Measurements from ENCODE around the gene VAMP1. TPM values are rescaled to one million over a fixed set of nuclear protein-coding genes. Genes with fewer than 3 reads are reported as not detected.

The VAMP1 gene
- total and polyA plus RNA-seq, 2 of the 4 experiments (the other 2 are of a cell fraction): 7.2 to 21.9 TPM

DNA sequence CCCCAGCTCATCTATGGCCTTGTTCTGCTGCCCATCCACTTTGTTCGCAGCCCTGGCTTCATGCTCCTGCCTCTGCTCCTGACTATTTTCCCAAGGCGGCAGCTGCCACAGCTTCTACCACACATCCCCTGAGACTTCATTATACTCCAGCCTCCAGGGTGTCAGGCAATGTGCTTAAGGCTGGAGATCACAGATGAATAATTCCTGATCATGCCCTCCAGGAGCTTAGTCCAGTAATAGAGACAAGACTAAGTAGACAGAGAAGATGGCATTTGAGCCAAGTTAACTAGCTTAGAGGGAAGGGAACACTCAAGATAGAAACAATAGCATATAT lies 11.5 kb downstream of the VAMP1 start:
- H2AFZ ChIP-seq (replicated peaks; ENCODE audit: low read length, poor library complexity): no peak overlapping the region
- H4K91ac ChIP-seq (ENCODE audit: insufficient read depth, low read depth, low read length): no peak overlapping the region
- in situ Hi-C loops (cut with MboI; ENCODE audit: low sequenced_read_pairs) (loop anchor here (25.0 kb wide), 1 partner anchor 272 kb away; no protein-coding TSS in a partner anchor), intact Hi-C loops (cut with micrococcal nuclease) (no loop called here), dilution Hi-C loops (cut with HindIII; ENCODE audit: low sequenced_read_pairs, unreplicated experiment) (no loop called here)
- ChIA-PET POLR2A (ENCODE audit: unreplicated experiment) (interaction anchor here (0.6 to 1.0 kb wide), 2 partner anchors 23 to 75 kb away, joined by 3 to 6 read pairs; partner anchors contain the start of gene GAPDH), CTCF (no interaction called here)
- H3K18ac ChIP-seq (ENCODE audit: low read depth, low read length): no peak overlapping the region
- no peaks in the 10 kb centered on the region for H3K9me3 ChIP-seq (ENCODE audit: control insufficient read depth, insufficient read depth, low read length)
- BruUV-seq (replicated peaks): no TSS peak
- no peak overlapping the region for H4K5ac ChIP-seq (ENCODE audit: low read depth, low read length)
- no peak overlapping the region for H2BK120ac ChIP-seq (ENCODE audit: low read depth, low read length)
- no peak overlapping the region for H2BK15ac ChIP-seq (ENCODE audit: low read depth, low read length)
- H2BK5ac ChIP-seq (ENCODE audit: low read depth, low read length, poor library complexity, severe bottlenecking): no peak overlapping the region
- no peak overlapping the region for H2AK5ac ChIP-seq (ENCODE audit: low read depth, low read length)
- WGBS, 2 experiments (ENCODE audit: extremely low coverage in 2 of 2, insufficient read length in 1 of 2): 86% methylated on average over 1 of the region's 2 CpGs; no CpG with 5 or more reads in 1 of the 2 experiments
- H2BK20ac ChIP-seq (ENCODE audit: low read depth, low read length): no peak overlapping the region
- no peak overlapping the region for H3K14ac ChIP-seq (replicated peaks; ENCODE audit: low read depth, low read length)
- no peak overlapping the region for H3K56ac ChIP-seq (ENCODE audit: extremely low read depth, insufficient read depth, low read length)
- no peak overlapping the region for H3K9ac ChIP-seq (ENCODE audit: low read depth, low read length)
- H3K9me1 ChIP-seq (ENCODE audit: insufficient read depth, low read length): peaks cover 4% of the 10 kb centered on the region; the same call in 1 of the 2 replicates
- no peaks in the 10 kb centered on the region for H3K79me1 ChIP-seq (ENCODE audit: low read depth in 1 of 2, low read length in 2 of 2)
- no peak for ATAC-seq (ENCODE audit: low read depth)
- H3K4me3 ChIP-seq (ENCODE audit: insufficient read depth, low read depth, low read length): no peak overlapping the region
- H4K8ac ChIP-seq (ENCODE audit: low read depth in 2 of 2, low read length in 2 of 2): no peak overlapping the region
- H3K4me1 ChIP-seq (ENCODE audit: control insufficient read depth, insufficient read depth, low read length): no peaks in the 10 kb centered on the region
- no peak overlapping the region for H3K23ac ChIP-seq (ENCODE audit: low read depth, low read length)
- H3K4ac ChIP-seq (ENCODE audit: low read depth, low read length): no peak overlapping the region
- H2AK9ac ChIP-seq (replicated peaks; ENCODE audit: low read depth, low read length, poor library complexity): no peak overlapping the region
- no peaks in the 10 kb centered on the region for H3K27me3 ChIP-seq (ENCODE audit: control insufficient read depth, insufficient read depth, low read length)
- no peak for DNase-seq
- no peak for TF ChIP-seq MAZ (IDR thresholded peaks at IDR 0.05; ENCODE audit: borderline replicate concordance, low read depth, low read length)
- TF ChIP-seq MXI1 (IDR thresholded peaks at IDR 0.05; ENCODE audit: borderline replicate concordance, low read depth, low read length): no peak
- TF ChIP-seq RAD21 (IDR thresholded peaks at IDR 0.05; ENCODE audit: low read length): no peak
- no peak for TF ChIP-seq RCOR1 (IDR thresholded peaks at IDR 0.05; ENCODE audit: insufficient replicate concordance, low read length)
- TF ChIP-seq BHLHE40 (IDR thresholded peaks at IDR 0.05; ENCODE audit: low read depth, low read length): no peak
- no peak for TF ChIP-seq FOS (IDR thresholded peaks at IDR 0.05; ENCODE audit: low read depth, low read length)
- no peak for TF ChIP-seq MAFK (IDR thresholded peaks at IDR 0.05; ENCODE audit: low read depth, low read length)
- TF ChIP-seq CEBPB (IDR thresholded peaks at IDR 0.05; ENCODE audit: low read depth, low read length): no peak
- TF ChIP-seq, protein P1, sequence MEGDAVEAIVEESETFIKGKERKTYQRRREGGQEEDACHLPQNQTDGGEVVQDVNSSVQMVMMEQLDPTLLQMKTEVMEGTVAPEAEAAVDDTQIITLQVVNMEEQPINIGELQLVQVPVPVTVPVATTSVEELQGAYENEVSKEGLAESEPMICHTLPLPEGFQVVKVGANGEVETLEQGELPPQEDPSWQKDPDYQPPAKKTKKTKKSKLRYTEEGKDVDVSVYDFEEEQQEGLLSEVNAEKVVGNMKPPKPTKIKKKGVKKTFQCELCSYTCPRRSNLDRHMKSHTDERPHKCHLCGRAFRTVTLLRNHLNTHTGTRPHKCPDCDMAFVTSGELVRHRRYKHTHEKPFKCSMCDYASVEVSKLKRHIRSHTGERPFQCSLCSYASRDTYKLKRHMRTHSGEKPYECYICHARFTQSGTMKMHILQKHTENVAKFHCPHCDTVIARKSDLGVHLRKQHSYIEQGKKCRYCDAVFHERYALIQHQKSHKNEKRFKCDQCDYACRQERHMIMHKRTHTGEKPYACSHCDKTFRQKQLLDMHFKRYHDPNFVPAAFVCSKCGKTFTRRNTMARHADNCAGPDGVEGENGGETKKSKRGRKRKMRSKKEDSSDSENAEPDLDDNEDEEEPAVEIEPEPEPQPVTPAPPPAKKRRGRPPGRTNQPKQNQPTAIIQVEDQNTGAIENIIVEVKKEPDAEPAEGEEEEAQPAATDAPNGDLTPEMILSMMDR (conservative IDR thresholded peaks at IDR 0.05; ENCODE audit: low read depth, low read length): no peak
- no peak for TF ChIP-seq SMC3 (IDR thresholded peaks at IDR 0.05; ENCODE audit: low read depth, low read length)
- TF ChIP-seq CHD1 (IDR thresholded peaks at IDR 0.05; ENCODE audit: low read depth, low read length): no peak
- no peak for TF ChIP-seq NFE2L2 (IDR thresholded peaks at IDR 0.05; ENCODE audit: low read depth, low read length)
- TF ChIP-seq POLR2A (IDR thresholded peaks at IDR 0.05; ENCODE audit: low read depth, low read length): no peak
- TF ChIP-seq ELK1 (IDR thresholded peaks at IDR 0.05; ENCODE audit: borderline replicate concordance, low read depth, low read length): no peak
- no peak for TF ChIP-seq RFX5 (IDR thresholded peaks at IDR 0.05; ENCODE audit: low read depth, low read length)
- TF ChIP-seq USF2 (IDR thresholded peaks at IDR 0.05; ENCODE audit: low read depth, low read length): no peak
- H4K20me1 ChIP-seq (ENCODE audit: insufficient read depth, low read length): no peaks in the 10 kb centered on the region
- H3K4me2 ChIP-seq (ENCODE audit: low read depth, low read length): no peak overlapping the region
- H3K36me3 ChIP-seq (ENCODE audit: control insufficient read depth, insufficient read depth, low read length): peaks cover 49% of the 10 kb centered on the region
- no peak overlapping the region for H3K27ac ChIP-seq (ENCODE audit: insufficient read depth, low read length)
